HepG2 (cell line): ENCODE data around the gene DPEP2NB. TPM values are rescaled to one million over a fixed set of nuclear protein-coding genes. Genes with fewer than 3 reads are reported as not detected.

Experiments used
- ATAC-seq: fragments of 200-7000 bp; cut with Tn5 transposase; 3 replicates; pipeline ENCODE4 v1.9.1; 2020; ENCODE audit warnings: mild to moderate bottlenecking, moderate library complexity
- BruUV-seq: library from RNA; stranded (reverse); fragments of 400-500 nt; replicated peaks from 2 replicates; lab custom pipeline; 2021; lab: Mats Ljungman, UMichigan
- CTCF ChIA-PET: fragments of 300-600 bp; formaldehyde crosslinking; extraction: SDS; loops from one replicate; lab custom pipeline; 2021; ENCODE audit warnings: low total read pairs, inconsistent platforms, low intra/inter-chr PET ratio; lab: Yijun Ruan, JAX
- POLR2A ChIA-PET: fragments of 350-600 bp; sonication (Branson Sonifier 250); formaldehyde crosslinking; loops from one replicate; lab custom pipeline; 2020; ENCODE audit warnings: antibody characterized with exemption, inconsistent platforms; lab: Yijun Ruan, JAX
- DNase-seq: peaks from one replicate; pipeline ENCODE4 v3.0.0-alpha.2; 2015; ENCODE audit warnings: low spot score
- FAIRE-seq: peaks from 3 replicates; lab custom pipeline; 2011; peaks lifted over from hg19 to GRCh38; lab: Jason Lieb, UNC
- H2AFZ ChIP-seq: one replicate; pipeline ENCODE4 v1.6.1; 2011; ENCODE audit warnings: low read length, inconsistent platforms
- H3K27ac ChIP-seq: fragments of 300-600 bp; 3 replicates; pipeline ENCODE4 v1.8.0; 2011; ENCODE audit warnings: mixed run types, mild to moderate bottlenecking, mixed read lengths, low read length, inconsistent platforms; ENCODE audit not compliant: insufficient read depth; ENCODE audit errors: extremely low read length
- H3K27me3 ChIP-seq, 2 experiments: fragments of 200-600 bp in 1 of 2; 2 replicates in 1 of 2; 3 replicates in 1 of 2; pipeline versions ENCODE4 v1.6.0 to v1.8.0; 2011; ENCODE audit warnings: low read length in 2 of 2, mild to moderate bottlenecking in 2 of 2, moderate library complexity in 2 of 2, inconsistent platforms in 1 of 2; ENCODE audit not compliant: insufficient read depth in 2 of 2, control insufficient read depth in 1 of 2
- H3K36me3 ChIP-seq, 2 experiments: fragments of 200-600 bp in 1 of 2; replicated peaks in 1 of 2; 2 replicates in 1 of 2; 3 replicates in 1 of 2; pipeline versions ENCODE4 v1.5.1 to v1.8.0; 2011; ENCODE audit warnings: low read length in 2 of 2, inconsistent platforms in 1 of 2; ENCODE audit not compliant: insufficient read depth in 2 of 2, control insufficient read depth in 1 of 2
- H3K4me1 ChIP-seq: 2 replicates; pipeline ENCODE4 v1.5.1; 2012; ENCODE audit warnings: low read length, inconsistent platforms; ENCODE audit not compliant: insufficient read depth
- H3K4me2 ChIP-seq: 2 replicates; pipeline ENCODE4 v1.6.0; 2011; ENCODE audit warnings: low read depth, low read length, inconsistent platforms
- H3K4me3 ChIP-seq, 3 experiments: fragments of 200-600 bp in 1 of 3; sonication (generic), shearing (Covaris generic) in 1 of 3; replicated peaks in 1 of 3; 2 replicates each; pipeline ENCODE4 v1.5.1; 2011 to 2016; ENCODE audit warnings: low read length in 3 of 3, inconsistent platforms in 2 of 3, low read depth in 2 of 3, mild to moderate bottlenecking in 2 of 3, control low read depth in 1 of 3, mixed read lengths in 1 of 3; ENCODE audit not compliant: insufficient read depth in 1 of 3
- H3K79me2 ChIP-seq: one replicate; pipeline ENCODE4 v1.6.1; 2011; ENCODE audit warnings: low read length, inconsistent platforms; ENCODE audit not compliant: insufficient read depth
- H3K9ac ChIP-seq: 2 replicates; pipeline ENCODE4 v1.6.0; 2011; ENCODE audit warnings: mild to moderate bottlenecking, low read depth, low read length, inconsistent platforms; ENCODE audit not compliant: insufficient read depth
- H3K9me3 ChIP-seq: 2 replicates; pipeline ENCODE4 v1.5.1; 2012; ENCODE audit warnings: mild to moderate bottlenecking, low read length
- H4K20me1 ChIP-seq: 2 replicates; pipeline ENCODE4 v1.6.0; 2011; ENCODE audit warnings: inconsistent platforms, mild to moderate bottlenecking, low read length, moderate library complexity; ENCODE audit not compliant: insufficient read depth
- ATF2 ChIP-seq: sonication (generic); formaldehyde crosslinking; IDR thresholded peaks from 2 replicates; pipeline ENCODE4 v1.4.0; 2020; ENCODE audit warnings: missing genetic modification reagents
- KDM1A ChIP-seq: IDR thresholded peaks from 2 replicates; pipeline ENCODE4 v1.6.1; 2016; ENCODE audit warnings: missing compliant biosample characterization
- MXI1 ChIP-seq: IDR thresholded peaks from 3 replicates; pipeline ENCODE4 v1.6.1; 2012; ENCODE audit warnings: low read depth, low read length, inconsistent platforms, borderline replicate concordance
- TFDP1 ChIP-seq: IDR thresholded peaks from 2 replicates; pipeline ENCODE4 v1.6.1; 2016; ENCODE audit warnings: missing compliant biosample characterization, missing genetic modification reagents, borderline replicate concordance
- ZBTB26 ChIP-seq: IDR thresholded peaks from 2 replicates; pipeline ENCODE4 v1.6.1; 2016; ENCODE audit warnings: missing compliant biosample characterization, missing genetic modification reagents, borderline replicate concordance
- ZBTB40 ChIP-seq, 2 experiments: fragments of 450-650 bp in 1 of 2; sonication (generic) in 1 of 2; formaldehyde crosslinking in 1 of 2; IDR thresholded peaks; 2 replicates each; pipeline versions ENCODE4 v1.6.1 to v1.8.0; 2016 to 2022; ENCODE audit warnings: antibody characterized with exemption in 1 of 2, mild to moderate bottlenecking in 1 of 2, missing genetic modification reagents in 1 of 2
- ZNF574 ChIP-seq: sonication (generic); formaldehyde crosslinking; IDR thresholded peaks from 2 replicates; pipeline ENCODE4 v1.4.0; 2020; ENCODE audit warnings: missing genetic modification reagents
- WGBS: methylation state at CpG from one replicate; pipeline ENCODE4 v1.1.6; 2017; ENCODE audit warnings: low lambda C conversion rate; 5-methylcytosine and 5-hydroxymethylcytosine counted together
- in situ Hi-C: cut with HindIII; loops from 2 replicates; pipeline ENCODE4 v1.10.0; 2017; ENCODE audit warnings: low pct_unique_long_range_greater_than_20kb; ENCODE audit not compliant: extremely low pct_ligation_motif_present
- intact Hi-C: fragments of 100-400 bp; cut with micrococcal nuclease; formaldehyde crosslinking; loops from one replicate; pipeline ENCODE4 v1.10.0; 2022; ENCODE audit not compliant: unreplicated experiment
- polyA plus RNA-seq, 8 experiments: library from polyadenylated mRNA; depleted of rRNA in 3 of 8; stranded (reverse) in 7 of 8; unstranded in 1 of 8; fragments of >200 nt; fragmentation: Illumina TruSeq in 4 of 8; extraction: Trizol in 4 of 8; gene quantifications; 2 replicates each; pipeline versions ENCODE4 v1.2.1 to v1.2.3, GENCODE V29; 2011 to 2016; ENCODE audit warnings: low read depth in 4 of 8, missing spikeins in 1 of 8, mixed read lengths in 1 of 8; ENCODE audit not compliant: insufficient read depth in 1 of 8
- total RNA-seq, 5 experiments: library from RNA; depleted of rRNA; stranded (reverse); fragments of >200 nt; fragmentation: Illumina TruSeq; extraction: Trizol; gene quantifications; 2 replicates each; pipeline ENCODE4 v1.2.3, GENCODE V29; 2016; ENCODE audit warnings: low read depth in 1 of 5

DPEP2NB gene
- total and polyA plus RNA-seq, 2 of the 13 experiments (the other 11 are each of a cell fraction or from before 2014, with no cell fraction given): not detected

- Histone ChIP-seq H3K27ac (no peak overlapping the region), H3K9ac (no peak overlapping the region), H3K79me2 (no peaks in the 10 kb centered on the region), H3K4me1 (peaks cover 30% of the 10 kb centered on the region), H3K4me2 (no peak overlapping the region), H3K27me3 (peaks cover 0 to 8% of the 10 kb centered on the region in 2 experiments; a peak in 2 of 5 replicates), H3K36me3 (no peaks in the 10 kb centered on the region), H4K20me1 (no peaks in the 10 kb centered on the region), H3K4me3 (no peak overlapping the region), H3K9me3 (no peaks in the 10 kb centered on the region), H2AFZ (no peak overlapping the region)
- in situ Hi-C loops: no loop called here
- TF ChIP-seq ZBTB26 (CRISPR knock-in tag): no peak
- TF ChIP-seq KDM1A (CRISPR knock-in tag): no peak
- no peak for TF ChIP-seq ZNF574 (CRISPR knock-in tag)
- no peak for TF ChIP-seq ZBTB40 (IDR thresholded peaks at IDR 0.05)
- no peak for TF ChIP-seq ZBTB40 (CRISPR knock-in tag; IDR thresholded peaks at IDR 0.05)
- TF ChIP-seq TFDP1 (CRISPR knock-in tag): no peak
- TF ChIP-seq MXI1: no peak
- TF ChIP-seq ATF2 (CRISPR knock-in tag): no peak
- no peak for FAIRE-seq
- DNase-seq: no peak
- CTCF ChIA-PET: no interaction called here
- WGBS: 56% methylated on average over 9 of the region's 9 CpGs
- POLR2A ChIA-PET: interaction anchor here (0.6 to 2.1 kb wide), 3 partner anchors 17 to 106 kb away, joined by 3 to 7 read pairs (median 4); partner anchors contain the start of genes DDX28 and DUS2
- BruUV-seq: no TSS peak
- no peak for ATAC-seq
- intact Hi-C loops: no loop called here
Observed at GRCh38 chr16:68005211-68005610, 10.5 kb downstream of the DPEP2NB start.
